ENCODE data around the gene ASGR2. TPM values are rescaled to one million over a fixed set of nuclear protein-coding genes. Genes with fewer than 3 reads are reported as not detected.

The ASGR2 gene
- total and polyA plus RNA-seq, 3 donors from 2014 or later, result 0.47 to 2.6 (median 1.1) TPM

GRCh38 chr17:7077911-7078546, 36.6 kb downstream of the ASGR2 start:
- H3K4me1 ChIP-seq, result no peaks in the 10 kb centered on the region
- no peak for DNase-seq
- WGBS, 2 donors, result 89% methylated on average over 7 of the region's 7 CpGs
- H3K4me3 ChIP-seq, result no peak overlapping the region
- H3K27ac ChIP-seq, result no peak overlapping the region
- no peak for TF ChIP-seq POLR2A (IDR thresholded peaks at IDR 0.05)
- no peak for TF ChIP-seq CTCF (IDR thresholded peaks at IDR 0.05)
- no peaks in the 10 kb centered on the region for H3K9me3 ChIP-seq
- H3K36me3 ChIP-seq (ENCODE audit: low read depth, missing control alignments), result no peaks in the 10 kb centered on the region
- no peaks in the 10 kb centered on the region for H3K27me3 ChIP-seq
- intact Hi-C loops (cut with DNase I; ENCODE audit: low total_unique reads), result no loop called here

DNA sequence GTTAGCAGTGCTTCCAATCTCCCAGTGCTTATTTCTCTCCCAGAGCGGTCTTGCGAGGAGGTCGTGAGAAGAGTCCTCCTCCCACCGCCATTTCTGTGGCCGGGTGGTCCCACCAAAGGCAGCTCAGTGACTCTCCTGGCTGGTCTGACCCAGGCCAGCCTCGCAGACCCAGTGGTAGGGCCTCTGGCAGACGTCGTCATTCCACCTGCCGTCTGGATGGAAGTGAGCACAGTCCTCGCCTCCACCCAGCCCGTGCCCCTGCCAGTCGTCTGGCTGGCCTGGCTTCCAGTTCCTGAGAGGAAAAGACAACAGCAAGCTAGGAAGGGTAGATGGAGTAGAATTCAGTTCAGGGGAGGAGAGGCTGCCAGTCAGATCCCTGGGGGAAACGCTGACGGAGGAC, 39.7 kb downstream of the ASGR2 start:
- intact Hi-C loops (cut with DNase I; ENCODE audit: low total_unique reads), result no loop called here
- Histone ChIP-seq H3K4me1 (no peaks in the 10 kb centered on the region), H3K27ac (no peak overlapping the region), H3K4me3 (no peak overlapping the region), H3K9me3 (no peaks in the 10 kb centered on the region), H3K36me3 (ENCODE audit: low read depth, missing control alignments) (no peaks in the 10 kb centered on the region), H3K27me3 (no peaks in the 10 kb centered on the region)
- TF ChIP-seq POLR2A (IDR thresholded peaks at IDR 0.05), result no peak
- no peak for TF ChIP-seq CTCF (IDR thresholded peaks at IDR 0.05)
- DNase-seq, result no peak
- 87% methylated on average over 13 to 14 of the region's 14 CpGs for WGBS, 2 donors

GRCh38 chr17:7072406-7072805, 42.2 kb downstream of the ASGR2 start:
- no peak for DNase-seq
- no peak overlapping the region for H3K4me3 ChIP-seq
- 89 to 96% methylated on average over 2 of the region's 2 CpGs for WGBS, 2 donors
- intact Hi-C loops (cut with DNase I; ENCODE audit: low total_unique reads), result no loop called here
- H3K9me3 ChIP-seq, result no peaks in the 10 kb centered on the region
- H3K36me3 ChIP-seq (ENCODE audit: low read depth, missing control alignments), result no peaks in the 10 kb centered on the region
- H3K27me3 ChIP-seq, result no peaks in the 10 kb centered on the region
- no peak for TF ChIP-seq POLR2A (IDR thresholded peaks at IDR 0.05)
- no peak for TF ChIP-seq CTCF (IDR thresholded peaks at IDR 0.05)
- H3K4me1 ChIP-seq, result no peaks in the 10 kb centered on the region
- H3K27ac ChIP-seq, result no peak overlapping the region

GRCh38 chr17:7070712-7071111, 43.9 kb downstream of the ASGR2 start:
- intact Hi-C loops (cut with DNase I; ENCODE audit: low total_unique reads), result no loop called here
- H3K4me1 ChIP-seq, result no peaks in the 10 kb centered on the region
- H3K9me3 ChIP-seq, result no peaks in the 10 kb centered on the region
- 83 to 91% methylated on average over 3 of the region's 3 CpGs for WGBS, 2 donors
- H3K27ac ChIP-seq, result no peak overlapping the region
- H3K27me3 ChIP-seq, result no peaks in the 10 kb centered on the region
- H3K4me3 ChIP-seq, result no peak overlapping the region
- DNase-seq, result no peak
- TF ChIP-seq POLR2A (IDR thresholded peaks at IDR 0.05), result no peak
- no peak for TF ChIP-seq CTCF (IDR thresholded peaks at IDR 0.05)
- no peaks in the 10 kb centered on the region for H3K36me3 ChIP-seq (ENCODE audit: low read depth, missing control alignments)

- no peak for TF ChIP-seq POLR2A (IDR thresholded peaks at IDR 0.05)
- no peak for TF ChIP-seq CTCF (IDR thresholded peaks at IDR 0.05)
- DNase-seq, result no peak
- Histone ChIP-seq H3K9me3 (no peaks in the 10 kb centered on the region), H3K36me3 (ENCODE audit: low read depth, missing control alignments) (no peaks in the 10 kb centered on the region), H3K4me1 (no peaks in the 10 kb centered on the region), H3K4me3 (no peak overlapping the region), H3K27me3 (no peaks in the 10 kb centered on the region), H3K27ac (no peak overlapping the region)
- WGBS, 2 donors, result 42 to 43% methylated on average over 1 of the region's 1 CpG
- intact Hi-C loops (cut with DNase I; ENCODE audit: low total_unique reads), result no loop called here
Observed at GRCh38 chr17:7068268-7068667, 46.4 kb downstream of the ASGR2 start.

Measured in testis (tissue), 3 donors.